GM03348 (cell line): ENCODE data around the gene TNNT3.
"Not testable (repeated sequence)": the region's sequence is repeated elsewhere in the genome, so short reads cannot be mapped to it uniquely, and the experiment has no call there.

ENCODE experiments used
- DNase-seq: peaks from one replicate; pipeline ENCODE4 v3.0.0; 2012; ENCODE audit warnings: low spot score

The TNNT3 gene

DNA sequence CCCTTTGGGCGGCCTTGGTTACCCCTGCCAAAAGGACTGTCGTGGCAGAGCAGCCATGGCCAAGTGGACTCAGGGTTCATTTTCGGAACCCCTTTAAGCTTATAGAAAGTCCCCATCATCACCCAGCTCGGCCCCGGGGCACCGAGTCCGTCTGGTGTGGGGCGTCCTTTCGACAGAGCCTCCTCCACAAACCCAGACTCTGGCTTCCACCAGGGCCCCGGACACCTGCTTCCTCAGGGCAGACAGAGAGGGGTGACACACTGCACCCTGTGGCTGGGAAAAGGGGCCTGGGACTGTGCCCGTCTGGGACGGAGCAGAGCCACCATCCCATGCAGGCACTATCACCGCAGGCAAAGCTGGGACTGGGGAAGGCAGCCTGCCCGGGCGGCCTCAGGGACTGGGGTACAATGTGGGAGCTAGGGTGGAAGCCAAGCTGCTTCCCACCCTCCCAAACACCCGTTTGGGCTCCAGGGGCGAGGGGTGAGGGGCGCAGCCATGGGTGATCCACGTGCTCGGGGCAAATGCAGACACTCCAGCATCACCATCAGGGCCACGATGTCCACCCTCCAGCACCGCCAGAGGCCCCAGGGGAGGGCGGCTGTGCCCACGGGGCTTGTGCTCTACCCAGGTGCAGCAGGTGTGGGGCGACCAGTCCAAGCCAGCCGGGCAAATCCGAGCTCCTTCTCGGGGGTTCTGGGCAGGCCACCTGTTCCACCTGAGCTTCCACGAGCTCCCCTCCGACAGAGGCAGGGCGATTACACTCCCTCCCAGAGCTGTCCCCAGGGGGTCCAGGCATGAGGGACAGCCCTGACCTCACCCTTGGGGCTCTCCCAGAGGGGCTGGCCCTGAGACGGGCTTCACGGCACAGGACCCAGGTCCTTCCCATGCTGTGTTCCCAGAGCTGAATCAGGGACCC, 15.9 kb downstream of the TNNT3 start:
- DNase-seq = peak; percentile 5

DNA sequence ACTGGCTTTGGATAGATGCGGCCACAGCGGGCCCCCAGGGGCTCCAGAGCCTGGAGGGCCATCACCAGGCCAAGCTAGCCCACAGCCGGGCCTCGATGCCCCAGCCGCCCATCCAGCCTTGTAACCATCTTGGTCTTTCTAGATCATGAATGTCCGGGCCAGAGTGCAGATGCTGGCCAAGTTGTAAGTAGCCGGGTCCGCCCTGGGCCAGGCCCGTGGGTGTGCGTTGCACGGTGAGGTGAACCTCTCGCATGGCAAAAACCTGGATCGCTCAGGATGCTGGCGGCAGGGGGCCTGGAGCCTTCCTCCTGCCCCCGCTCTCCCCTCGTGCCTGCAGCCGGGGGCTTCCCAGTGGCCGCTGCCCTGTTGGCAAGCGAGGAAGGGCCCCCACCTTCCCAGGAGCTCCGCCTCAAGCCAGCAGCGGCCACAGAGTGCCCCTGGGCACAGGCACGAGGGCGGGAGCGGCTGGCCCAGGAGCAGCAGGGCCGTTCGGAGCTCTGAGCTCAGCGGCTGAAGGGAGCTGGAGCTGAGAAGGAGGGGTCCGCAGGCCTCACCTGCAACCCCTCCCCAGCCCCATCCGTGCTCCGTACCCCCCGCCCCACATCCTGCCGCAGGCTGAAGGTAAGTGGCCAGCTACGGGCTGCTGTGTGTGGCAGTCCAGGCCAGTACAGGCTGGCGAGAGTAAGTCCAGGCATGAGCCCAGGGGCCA, 16.7 kb downstream of the TNNT3 start:
- no peak for DNase-seq

DNA sequence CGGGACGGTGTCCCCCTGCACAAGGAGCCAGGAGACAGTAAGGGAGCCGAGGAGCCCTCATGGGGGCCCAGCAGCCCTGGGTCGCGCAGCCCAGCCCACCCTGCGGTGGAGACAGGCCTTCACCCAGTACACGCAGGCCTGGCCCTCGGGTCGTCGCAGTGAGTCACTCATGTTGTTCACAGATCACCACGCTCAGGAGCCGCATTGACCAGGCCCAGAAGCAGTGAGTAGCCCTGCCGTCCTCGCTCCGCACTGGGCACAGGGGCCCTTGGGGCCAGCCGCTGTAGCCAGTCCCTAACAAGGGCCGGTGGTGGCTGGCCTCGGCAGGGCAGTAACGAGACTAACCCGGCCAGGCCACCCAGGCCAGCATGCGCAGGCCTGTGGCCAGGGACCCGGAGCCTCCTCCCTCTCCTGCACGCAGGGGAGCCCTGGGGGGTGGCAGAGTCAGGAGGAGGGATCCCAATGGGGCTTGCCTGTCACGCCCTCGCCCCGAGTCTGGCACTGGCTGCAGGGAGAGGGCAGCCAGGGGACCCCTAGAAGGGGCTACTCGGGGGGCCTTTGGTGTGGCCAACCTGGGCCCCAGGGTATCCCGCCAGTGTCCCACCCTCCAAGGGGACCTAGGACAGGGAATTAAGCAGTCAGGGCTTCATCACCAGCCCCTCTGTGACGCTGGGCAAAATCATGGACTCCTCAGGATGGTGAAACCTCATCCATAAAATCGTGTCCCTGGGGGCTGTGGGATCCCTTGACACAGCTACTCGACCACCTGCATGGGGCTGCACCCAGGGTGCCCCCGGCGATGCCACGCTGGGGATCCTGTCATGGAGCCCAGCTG, 17.5 kb downstream of the TNNT3 start:
- peak; percentile 7 for DNase-seq

DNA sequence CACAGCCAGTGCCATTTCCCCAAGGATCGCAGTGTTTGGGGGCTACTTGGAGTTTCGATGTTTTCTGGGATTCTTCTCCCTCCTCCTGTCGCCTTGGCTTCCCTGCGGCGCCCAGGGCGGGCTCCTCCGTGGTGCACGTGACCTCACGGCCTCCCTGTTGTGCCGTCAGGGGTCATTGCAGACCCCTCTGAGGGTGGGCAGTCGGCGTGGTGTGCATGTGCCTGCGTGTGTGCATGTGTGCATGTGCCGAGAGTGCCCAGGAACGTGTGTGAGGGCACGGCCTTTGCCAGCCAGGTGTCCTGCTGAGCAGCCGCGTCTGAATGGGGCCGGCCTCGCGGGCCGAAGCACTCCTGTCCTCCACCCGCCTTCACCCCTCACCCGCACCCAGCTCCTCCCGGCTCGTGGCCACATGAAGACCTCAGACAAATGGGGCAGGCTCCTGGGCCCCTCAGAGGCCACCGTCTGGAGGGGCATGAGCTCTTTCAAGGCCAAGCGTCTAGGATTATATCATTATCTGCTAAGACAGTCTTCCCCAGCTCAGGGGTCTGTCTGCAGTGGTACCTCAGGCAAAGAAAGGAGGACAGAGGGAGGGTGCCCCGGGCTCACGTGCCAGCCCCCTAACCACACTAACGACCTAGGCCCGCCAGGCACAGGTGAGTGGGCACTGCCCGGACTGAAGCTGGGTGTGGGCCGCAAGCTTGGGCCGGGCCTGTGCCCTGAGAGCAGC, 18.3 kb downstream of the TNNT3 start:
- no peak for DNase-seq

DNA sequence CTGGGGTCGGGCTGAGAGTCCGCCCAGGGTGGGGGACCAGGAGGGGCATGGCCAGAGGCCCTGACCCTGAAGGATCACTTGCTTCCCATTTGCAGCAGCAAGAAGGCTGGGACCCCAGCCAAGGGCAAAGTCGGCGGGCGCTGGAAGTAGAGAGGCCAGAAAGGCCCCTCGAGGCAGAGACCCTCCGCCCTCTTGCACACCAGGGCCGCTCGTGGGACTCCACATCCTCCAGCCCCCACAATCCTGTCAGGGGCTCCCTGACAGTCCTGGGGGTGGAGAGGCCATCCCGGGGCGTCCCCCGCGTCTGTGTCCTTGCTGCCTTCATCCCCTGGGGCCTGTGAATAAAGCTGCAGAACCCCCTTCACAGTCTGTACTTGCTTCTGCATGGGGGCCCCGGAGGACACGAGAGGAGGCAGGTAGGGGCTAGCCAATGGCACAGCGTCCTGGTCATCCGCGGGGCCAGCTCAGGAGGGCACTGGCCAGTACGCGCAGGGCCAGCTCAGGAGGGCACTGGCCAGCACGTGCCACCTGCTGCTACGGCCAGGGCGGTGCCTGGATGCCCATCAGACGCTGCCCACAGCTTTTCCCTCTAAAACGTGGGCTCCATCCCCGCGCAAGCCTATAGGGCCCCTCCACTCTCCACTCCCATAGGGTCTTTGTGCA, 19.0 kb downstream of the TNNT3 start:
- DNase-seq = no peak

DNA sequence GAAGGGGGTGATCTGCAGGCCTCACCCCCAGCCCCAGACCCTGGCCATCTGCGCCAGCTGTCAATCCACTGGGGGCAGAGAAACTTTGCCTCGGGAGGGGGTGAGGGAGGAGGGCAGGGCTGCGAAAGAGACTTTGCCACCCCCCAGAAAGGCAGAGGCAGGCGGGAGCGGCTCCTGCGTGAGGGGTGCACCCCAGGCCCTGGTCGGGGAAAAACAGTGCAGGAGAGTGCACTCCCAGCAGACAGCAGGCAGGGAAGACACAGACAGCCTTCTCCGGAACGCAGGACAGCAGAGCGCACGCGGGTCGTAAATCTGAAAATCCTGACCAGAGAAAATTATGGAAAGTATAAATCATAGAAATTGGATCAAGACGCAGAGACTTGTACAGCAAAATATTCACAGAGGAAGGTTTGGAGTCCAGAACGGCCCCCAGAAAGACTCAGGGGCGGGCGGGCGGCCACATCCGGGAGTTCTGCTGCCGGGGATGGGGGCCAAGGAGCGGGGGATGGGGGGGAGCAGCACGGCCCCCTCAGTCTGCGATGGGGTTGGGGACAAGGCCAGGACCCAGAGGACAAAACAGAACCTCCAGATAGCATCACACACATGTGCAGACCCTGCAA, 19.6 kb downstream of the TNNT3 start:
- DNase-seq = peak; percentile 25

DNA sequence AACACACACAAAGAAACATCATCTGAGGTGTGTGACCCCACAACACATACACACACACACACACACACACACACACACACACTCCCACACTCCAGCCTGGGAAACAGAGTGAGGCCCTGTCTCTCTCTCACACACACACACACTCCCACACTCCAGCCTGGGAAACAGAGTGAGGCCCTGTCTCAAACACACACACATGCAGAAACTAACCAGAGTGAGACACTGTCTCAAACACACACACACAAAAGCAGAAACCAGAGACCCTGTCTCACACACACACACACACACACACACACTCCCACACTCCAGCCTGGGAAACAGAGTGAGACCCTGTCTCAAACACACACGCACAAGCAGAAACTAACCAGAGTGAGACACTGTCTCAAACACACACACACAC, 20.3 kb downstream of the TNNT3 start:
- DNase-seq = not testable (repeated sequence)

DNA sequence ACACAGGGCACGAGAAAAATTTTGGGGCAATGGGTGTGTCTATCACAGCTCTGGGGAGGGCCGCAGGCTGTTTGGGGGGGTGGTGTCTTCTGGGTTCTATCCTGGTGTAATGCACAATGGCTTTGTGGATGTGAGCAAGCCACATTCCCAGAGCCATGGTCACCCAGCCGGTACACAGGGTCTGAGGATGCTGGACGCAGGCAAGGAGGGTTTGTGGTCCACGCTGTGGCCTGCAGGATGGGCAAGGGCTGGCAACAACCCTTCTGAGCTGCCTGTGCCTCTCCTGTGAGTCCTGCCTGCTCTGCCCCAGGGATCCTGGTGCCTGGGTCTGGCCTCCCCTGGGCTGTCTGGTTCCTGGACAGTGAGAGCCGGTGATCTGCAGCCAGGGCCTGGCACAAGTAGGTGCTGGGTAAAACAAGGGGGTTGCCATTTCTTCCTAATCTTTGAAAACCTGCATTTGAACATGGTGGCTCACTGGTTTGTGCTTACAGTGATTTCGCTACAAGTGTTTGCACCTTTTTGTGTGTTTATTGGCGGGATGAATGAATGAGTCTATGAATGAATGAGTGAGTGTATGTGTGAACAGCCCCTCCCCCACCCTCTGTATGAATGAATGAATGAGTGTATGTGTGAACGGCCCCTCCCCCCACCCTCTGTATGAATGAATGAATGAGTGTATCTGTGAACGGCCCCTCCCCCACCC, 23.2 kb downstream of the TNNT3 start:
- DNase-seq = no peak

DNA sequence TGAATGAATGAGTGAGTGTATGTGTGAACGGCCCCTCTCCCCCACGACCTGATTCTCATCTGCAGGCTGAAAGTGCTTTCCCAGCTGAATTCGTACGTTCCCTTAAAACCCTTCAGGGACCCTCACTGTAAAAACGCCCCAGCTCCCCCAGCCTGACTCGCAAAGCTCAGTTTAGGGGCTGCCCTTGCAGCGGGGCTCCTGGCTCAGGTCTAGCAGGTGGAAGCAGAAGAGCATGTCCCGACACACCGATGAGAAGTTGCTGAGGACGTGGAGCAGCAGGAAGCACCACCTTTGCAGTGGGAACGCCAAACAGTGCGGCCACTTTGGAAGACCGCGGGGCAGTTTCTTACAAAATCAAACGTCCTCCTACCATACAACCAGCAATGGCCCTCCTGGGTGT, 24.1 kb downstream of the TNNT3 start:
- no peak for DNase-seq

DNA sequence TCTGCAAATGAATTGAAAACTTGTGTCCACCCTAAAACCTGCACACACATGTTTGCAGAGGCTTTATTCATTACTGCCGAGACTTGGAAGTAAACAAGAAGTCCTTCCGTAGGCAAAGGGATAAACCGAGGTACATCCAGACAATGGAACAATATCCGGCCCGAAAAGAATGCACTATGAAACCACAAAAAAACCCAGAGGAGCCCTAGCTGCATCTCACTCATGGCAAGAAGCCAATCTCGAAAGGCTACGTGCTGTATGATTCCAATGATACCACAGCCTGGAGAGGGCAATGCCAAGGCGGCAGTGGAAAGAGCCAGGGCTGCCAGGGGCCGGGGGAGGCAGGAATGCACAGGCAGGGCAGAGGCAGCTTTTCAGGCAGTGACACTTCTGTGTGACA, 24.5 kb downstream of the TNNT3 start:
- no peak for DNase-seq

DNA sequence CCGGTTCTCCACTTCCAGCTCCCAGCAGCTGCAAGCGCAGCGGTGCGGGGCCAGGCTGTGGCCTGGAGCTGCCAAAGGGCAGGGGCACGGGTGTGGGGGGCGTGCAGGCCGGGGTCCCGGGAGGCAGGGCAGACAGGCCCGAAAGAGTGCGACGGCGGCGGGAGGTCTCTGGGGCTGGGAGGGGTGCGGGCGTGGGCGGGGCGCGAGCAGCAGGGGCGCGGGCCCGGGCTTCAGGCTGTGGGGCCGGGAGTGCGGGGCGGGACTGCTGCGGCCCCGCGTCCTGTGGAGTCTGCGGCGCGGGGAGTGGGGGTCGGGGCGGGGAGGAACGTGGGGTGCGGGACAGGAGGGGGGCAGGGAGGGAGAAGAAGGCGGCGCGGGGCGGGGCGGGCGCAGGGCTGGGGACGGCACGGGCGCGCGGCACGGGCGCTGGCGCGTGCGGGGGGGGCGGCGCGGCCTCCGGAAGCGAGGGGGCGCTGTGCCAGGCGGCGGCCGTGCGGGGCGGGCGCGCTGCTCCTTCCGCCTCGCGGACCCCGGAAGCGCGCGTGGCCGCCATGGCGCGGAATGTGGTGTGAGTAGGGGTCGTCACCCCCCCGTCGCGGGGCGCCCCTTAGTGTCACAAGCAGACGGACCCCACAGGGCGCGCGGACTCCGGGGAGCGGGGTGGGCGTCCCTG, 27.4 kb downstream of the TNNT3 start, which contains the start of gene MRPL23:
Gene MRPL23 (plus strand): TSS at position 521 of the 673 bp plus-strand sequence. CDS start 31 bp downstream, at position 552.
- DNase-seq = no peak

DNA sequence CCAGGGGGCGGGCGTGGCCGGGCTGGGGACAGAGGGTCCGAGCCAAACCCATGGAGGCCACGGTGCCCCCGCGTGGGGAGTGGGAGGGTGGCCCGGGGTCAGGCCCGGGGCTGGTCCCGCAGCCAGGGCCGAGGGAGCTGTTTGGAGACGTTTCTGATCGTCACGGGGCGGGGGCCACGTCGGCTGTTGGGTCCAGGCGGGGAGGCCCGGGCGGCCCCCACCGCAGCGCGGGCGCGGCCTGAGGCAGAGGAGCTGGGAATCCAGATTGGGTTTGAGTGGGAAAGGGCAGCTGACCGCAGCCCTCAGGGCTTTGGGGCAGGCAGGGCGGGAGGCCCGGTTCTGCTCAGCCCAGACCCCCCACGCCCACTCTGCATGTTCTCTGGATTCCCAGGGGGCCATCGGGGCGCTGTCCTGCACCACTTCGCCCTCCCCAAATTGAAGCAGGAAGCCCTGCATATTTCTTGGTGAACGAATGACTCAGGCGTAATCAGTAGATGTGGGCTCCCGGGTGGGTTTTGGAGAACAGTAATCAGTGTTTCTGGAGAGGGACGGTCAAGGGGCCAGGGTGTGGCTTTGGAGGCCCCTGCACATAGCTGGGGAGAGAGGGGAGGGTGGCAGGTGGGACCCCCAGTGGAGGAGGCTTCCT, 28.2 kb downstream of the TNNT3 start:
- DNase-seq = no peak

DNA sequence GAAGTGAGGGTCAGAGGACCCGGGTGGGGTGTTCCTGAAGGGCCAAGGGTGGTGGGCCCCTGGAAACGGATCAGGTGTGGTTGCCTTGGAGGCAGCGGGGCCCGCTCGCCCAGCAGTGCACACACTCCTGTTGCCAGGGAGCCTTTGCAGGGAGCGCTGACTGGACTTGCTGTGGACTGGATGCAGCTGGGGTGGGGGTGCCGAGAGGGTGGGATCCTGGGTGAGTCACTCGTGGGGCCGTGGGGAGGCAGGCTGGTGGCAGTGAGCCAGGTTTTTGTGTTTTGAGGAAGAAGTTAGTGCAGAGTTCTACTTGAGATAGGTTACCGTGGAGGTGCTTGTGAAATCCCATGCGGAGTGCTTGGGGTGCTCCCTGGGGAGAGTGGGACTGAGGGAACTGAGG, 28.9 kb downstream of the TNNT3 start:
- DNase-seq = no peak

DNA sequence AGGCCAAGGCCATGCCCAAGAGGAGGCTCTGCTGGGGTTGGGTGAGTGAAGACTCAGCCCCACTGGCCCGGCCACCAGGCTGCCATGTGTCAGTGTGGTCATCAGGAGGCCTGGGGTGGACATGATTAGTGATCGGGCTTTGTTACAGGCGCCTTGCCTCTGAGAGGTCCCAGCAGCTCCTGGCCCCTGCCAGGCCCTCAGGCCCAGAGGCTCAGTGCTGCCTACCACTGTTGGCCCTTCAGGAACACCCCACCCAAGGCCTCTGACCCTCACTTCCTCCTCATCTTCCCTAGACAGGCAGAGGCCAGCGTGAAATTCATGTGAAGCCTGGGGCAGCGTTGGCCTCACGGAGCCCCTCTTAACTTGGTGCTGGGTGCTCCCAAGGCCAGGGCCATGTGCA, 29.8 kb downstream of the TNNT3 start:
- DNase-seq = no peak

DNA sequence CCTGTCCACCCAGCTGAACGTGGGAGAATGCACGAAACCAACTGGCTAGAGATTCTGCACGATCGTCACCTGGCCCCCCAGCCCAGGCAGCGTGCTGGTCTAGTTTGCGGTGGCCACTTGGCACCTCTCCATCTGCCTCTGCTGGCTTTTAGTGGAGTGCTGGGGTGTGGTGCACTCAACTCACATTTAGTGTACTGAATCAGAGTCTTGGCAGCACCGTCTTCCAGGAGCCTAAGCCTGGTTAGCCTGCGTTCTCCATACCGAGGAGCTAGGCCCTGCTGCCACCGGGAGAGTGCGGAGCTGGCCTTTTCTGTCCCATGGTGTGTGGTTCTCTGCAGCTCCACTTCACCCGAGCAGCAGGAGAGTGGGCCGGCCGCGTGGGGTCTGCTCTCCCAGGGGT, 30.4 kb downstream of the TNNT3 start:
- no peak for DNase-seq

DNA sequence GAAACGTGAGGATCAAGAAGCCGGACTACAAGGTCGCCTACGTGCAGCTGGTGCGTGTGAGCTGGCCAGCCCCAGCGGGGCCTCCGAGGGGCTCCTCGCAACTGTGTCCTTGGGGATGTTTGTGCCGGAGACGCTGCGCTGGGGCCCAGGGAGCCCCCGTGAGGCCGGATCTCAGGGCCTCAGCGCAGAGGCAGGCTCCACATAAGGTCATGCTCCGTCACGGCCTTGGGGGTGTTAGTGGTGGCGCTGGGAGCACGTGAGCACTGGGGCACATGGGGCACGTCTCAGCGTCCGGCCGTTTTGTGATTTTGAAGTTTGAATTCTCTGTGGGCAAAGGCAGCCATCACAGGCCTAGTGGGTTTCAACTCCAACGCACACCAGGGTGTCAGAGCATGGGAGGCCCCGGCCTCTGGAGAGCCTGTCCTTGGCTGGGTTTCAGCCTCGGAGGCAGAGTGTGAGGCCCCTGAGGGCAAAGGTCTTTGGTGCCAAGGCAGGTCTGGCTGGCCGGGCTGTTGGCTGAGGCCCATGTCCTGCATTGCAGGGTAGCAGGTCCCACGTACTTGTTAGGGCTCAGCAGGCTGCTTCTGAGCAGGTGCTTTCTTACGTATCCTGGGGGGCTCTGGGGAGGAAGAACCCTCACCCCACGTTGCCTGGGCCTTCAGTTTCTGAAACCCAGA, 33.4 kb downstream of the TNNT3 start:
- DNase-seq = no peak

DNA sequence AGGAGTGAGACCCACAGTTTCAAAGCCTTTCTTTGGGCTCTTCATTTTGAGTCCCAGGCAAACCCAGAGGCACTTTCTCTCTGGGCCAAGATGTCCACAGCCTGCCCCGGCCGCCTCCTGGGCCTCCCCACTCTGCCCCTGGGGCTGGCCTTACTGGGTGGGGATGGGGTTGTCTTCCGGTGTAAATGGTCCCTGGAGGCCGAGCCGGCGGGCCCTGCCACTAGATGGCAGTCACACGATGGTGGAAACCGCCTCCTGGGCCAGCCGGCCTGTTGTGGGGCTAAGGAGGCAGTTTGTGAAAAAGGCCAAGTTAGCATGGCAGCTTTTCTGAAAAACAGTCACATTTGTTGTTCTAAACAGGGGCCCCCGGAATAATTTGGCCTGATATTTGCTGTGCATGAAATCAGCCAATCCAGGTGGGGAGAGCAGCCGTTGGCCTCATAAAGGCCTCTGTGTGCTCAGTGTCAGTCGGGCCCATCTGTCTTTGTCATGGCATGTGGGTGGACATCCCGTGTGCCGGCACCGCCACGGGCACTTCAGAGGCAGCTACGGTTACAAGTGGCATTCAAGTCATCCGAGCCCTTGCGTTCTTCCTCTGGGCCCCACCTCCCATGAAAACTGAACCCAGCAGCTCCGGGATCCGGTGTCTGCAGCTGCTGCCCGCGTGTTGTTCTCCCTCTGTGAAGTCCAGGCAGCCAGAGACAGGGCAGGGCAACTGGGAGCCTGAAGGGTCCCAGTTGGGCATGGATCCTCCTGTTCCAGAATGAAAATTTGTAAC, 34.2 kb downstream of the TNNT3 start:
- DNase-seq = no peak

DNA sequence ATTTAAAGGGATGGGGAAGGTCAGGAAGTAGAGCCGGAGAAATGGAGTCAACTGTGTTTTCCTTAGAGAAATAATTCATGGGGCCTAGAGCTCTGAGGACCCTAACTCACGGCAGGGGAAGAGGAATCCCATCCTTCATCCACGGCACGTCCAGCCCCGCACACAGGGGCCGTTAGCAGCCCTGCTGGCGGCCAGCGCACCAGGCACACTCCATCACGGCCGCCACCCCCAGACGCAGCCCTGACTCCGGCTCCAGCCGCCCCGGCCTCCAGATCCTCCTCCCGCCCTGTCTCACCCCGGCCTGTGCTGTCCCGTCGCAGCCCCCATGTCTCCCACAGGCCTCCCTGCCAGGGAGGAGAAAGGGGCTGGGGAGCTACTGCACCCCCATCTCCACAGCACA, 38.9 kb downstream of the TNNT3 start:
- DNase-seq = no peak
